Measurements from ENCODE around the gene TUBG1. TPM values are rescaled to one million over a fixed set of nuclear protein-coding genes. Genes with fewer than 3 reads are reported as not detected.

TUBG1 gene
- total and polyA plus RNA-seq, 10 of the 15 experiments (the other 5 are each of a cell fraction or from before 2014, with no cell fraction given) = 40.0 to 256 (median 107) TPM

DNA sequence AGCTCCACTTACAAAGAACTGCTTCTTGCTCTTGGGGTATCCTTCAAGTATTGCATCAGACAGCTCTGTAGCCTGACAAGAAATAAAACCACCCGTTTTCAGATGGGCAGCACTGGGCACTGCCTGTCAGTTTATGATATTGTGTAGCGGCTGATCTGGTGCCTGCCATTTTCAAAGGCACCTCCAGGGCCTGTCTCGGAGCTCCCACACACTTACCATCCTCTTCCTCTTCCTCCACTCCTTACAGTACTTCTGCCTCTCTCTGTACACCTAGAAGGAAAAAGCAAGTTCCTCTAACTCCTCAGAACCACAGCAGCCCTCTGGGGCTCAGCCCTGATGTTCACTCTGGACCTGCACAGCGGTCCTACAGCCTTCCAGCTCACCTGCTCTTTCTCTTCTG lies 36.4 kb upstream of the TUBG1 start (continued):
- no peak for TF ChIP-seq NR2F1 (conservative IDR thresholded peaks at IDR 0.05)
- TF ChIP-seq NRF1 (conservative IDR thresholded peaks at IDR 0.05; ENCODE audit: low read depth, low read length) = no peak
- TF ChIP-seq BACH1 (IDR thresholded peaks at IDR 0.05; ENCODE audit: borderline replicate concordance) = no peak
- no peak for TF ChIP-seq POLR2A (IDR thresholded peaks at IDR 0.05; ENCODE audit: low read depth, low read length)

DNA sequence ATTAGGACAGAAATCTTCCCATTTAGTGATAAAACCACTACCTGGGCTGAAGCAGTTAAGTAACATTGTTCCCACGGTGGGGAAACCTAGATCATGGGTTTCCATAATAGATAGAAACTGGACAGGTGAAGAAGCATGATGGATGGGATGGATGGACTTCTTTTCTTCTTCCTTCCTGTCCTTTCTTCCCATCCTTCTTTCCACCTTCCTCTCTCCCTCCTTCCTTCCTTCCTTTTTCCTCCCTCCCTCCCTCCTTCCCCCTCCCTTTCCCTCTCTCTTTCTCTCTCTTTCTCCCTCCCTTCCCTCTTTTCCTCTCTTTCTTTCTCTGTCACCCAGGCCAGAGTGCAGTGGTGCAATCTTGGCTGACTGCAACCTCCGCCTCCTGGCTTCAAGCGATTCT lies 35.0 kb upstream of the TUBG1 start:
- intact Hi-C loops (cut with micrococcal nuclease; ENCODE audit: unreplicated experiment) = loop anchor here (10.0 kb wide), 1 partner anchor 360 kb away; no protein-coding TSS in a partner anchor
- in situ Hi-C loops (cut with MboI) = loop anchor here (10.0 kb wide), 1 partner anchor 190 kb away; the partner anchor contains the start of gene RAMP2
- no peak for ATAC-seq
- 94% methylated on average over 3 of the region's 3 CpGs for WGBS (ENCODE audit: insufficient coverage, insufficient replicate concordance, low lambda C conversion rate, missing lambda C conversion rate)
- Histone ChIP-seq H3K4me1 (ENCODE audit: control insufficient read depth, insufficient read depth, low read length) (peaks cover 4% of the 10 kb centered on the region), H3K4me3 (no peak overlapping the region), H2AFZ (ENCODE audit: control insufficient read depth, low read depth, low read length) (no peak overlapping the region), H3K9me3 (replicated peaks; ENCODE audit: control insufficient read depth, insufficient read depth, low read length) (no peaks in the 10 kb centered on the region), H4K20me1 (ENCODE audit: control insufficient read depth, insufficient read depth) (peaks cover 2% of the 10 kb centered on the region; the same call in 1 of the 2 replicates), H3K27ac (ENCODE audit: control insufficient read depth, insufficient read depth) (no peak overlapping the region), H3K9ac (ENCODE audit: control insufficient read depth, insufficient read depth, low read length) (no peak overlapping the region), H3K36me3 (ENCODE audit: control insufficient read depth in 2 of 2, insufficient read depth in 2 of 2, low read length in 1 of 2) (peaks cover 17 to 29% of the 10 kb centered on the region in 2 experiments), H3K27me3 (replicated peaks in 1 of 2; ENCODE audit: control insufficient read depth in 2 of 2, insufficient read depth in 2 of 2, low read length in 1 of 2) (no peaks in the 10 kb centered on the region), H3K79me2 (ENCODE audit: control insufficient read depth, insufficient read depth, low read length) (peaks cover 16% of the 10 kb centered on the region), H3K4me2 (ENCODE audit: control insufficient read depth, insufficient read depth) (no peak overlapping the region)
- no TSS peak for BruUV-seq (replicated peaks)
- ChIA-PET RAD21 (ENCODE audit: unreplicated experiment) (no interaction called here), POLR2A (interaction anchor here (1.5 kb wide), 1 partner anchor 44 kb away, joined by 3 read pairs; no protein-coding TSS in a partner anchor), SMC1A (ENCODE audit: uncharacterized antibody, unreplicated experiment) (interaction anchor here (1.3 kb wide), 1 partner anchor 33 kb away, joined by 3 read pairs; no protein-coding TSS in a partner anchor), CTCF (interaction anchor here (1.0 to 6.8 kb wide), 2 partner anchors 12 to 186 kb away, joined by 3 to 164 read pairs; partner anchors contain the start of genes COASY and RAMP2)
- no peak for DNase-seq (ENCODE audit: low read depth, low spot score)
- TF ChIP-seq CHD1 (IDR thresholded peaks at IDR 0.05; ENCODE audit: low read depth, low read length) = no peak
- no peak for FAIRE-seq
